Testis (tissue), 3 donors: ENCODE data around the gene NR1I2. TPM values are rescaled to one million over a fixed set of nuclear protein-coding genes. Genes with fewer than 3 reads are reported as not detected.

Experiments
- DNase-seq: peaks from one replicate; pipeline ENCODE4 v3.0.0-alpha.2; 2019
- H3K27ac ChIP-seq, 2 donors: fragments of 200-600 bp; sonication (generic); one replicate each; pipeline ENCODE4 v1.5.1; 2019
- H3K27me3 ChIP-seq: fragments of 200-600 bp; sonication (generic); one replicate; pipeline ENCODE4 v1.5.1; 2019
- H3K36me3 ChIP-seq: fragments of 200-600 bp; sonication (generic); one replicate; pipeline ENCODE4 v1.5.1; 2017; ENCODE audit warnings: low read depth; ENCODE audit errors: missing control alignments
- H3K4me1 ChIP-seq: fragments of 200-600 bp; sonication (generic); one replicate; pipeline ENCODE4 v1.5.1; 2019
- H3K4me3 ChIP-seq, 2 donors: fragments of 200-600 bp; sonication (generic); one replicate each; pipeline ENCODE4 v1.5.1; 2017 to 2019
- H3K9me3 ChIP-seq: fragments of 200-600 bp; sonication (generic); one replicate; pipeline ENCODE4 v1.5.1; 2017
- CTCF ChIP-seq, 3 experiments: fragments of 450-650 bp in 2 of 3; fragments of 200-600 bp in 1 of 3; sonication (generic) in 1 of 3; IDR thresholded peaks; one replicate each; pipeline ENCODE4 v1.5.1; 2016 to 2019; ENCODE audit warnings: antibody characterized with exemption in 3 of 3, mild to moderate bottlenecking in 2 of 3, moderate library complexity in 1 of 3
- POLR2A ChIP-seq: fragments of 450-650 bp; IDR thresholded peaks from one replicate; pipeline ENCODE4 v1.6.1; 2017; ENCODE audit warnings: antibody characterized with exemption, mild to moderate bottlenecking, moderate library complexity
- WGBS, 2 donors: methylation state at CpG; one replicate each; pipeline ENCODE4 v1.1.5; 2018; 5-methylcytosine and 5-hydroxymethylcytosine counted together
- intact Hi-C: fragments of 100-400 bp; cut with DNase I; formaldehyde crosslinking; loops from one replicate; pipeline ENCODE4 v1.15.1; 2023; ENCODE audit warnings: low total_unique reads
- polyA plus RNA-seq: library from polyadenylated mRNA; stranded (reverse); fragments of 350-450 nt; fragmentation: Illumina TruSeq; extraction: RNeasy Lipid Tissue Mini Kit (QIAGEN cat#74804); gene quantifications from one replicate; pipeline ENCODE4 v1.2.3, GENCODE V29; 2014; ENCODE audit warnings: low read depth, low replicate concordance; ENCODE audit not compliant: insufficient read depth
- total RNA-seq, 2 donors: library from RNA; depleted of rRNA; stranded (reverse); fragments of >200 nt; gene quantifications; one replicate each; pipeline ENCODE4 v1.2.3, GENCODE V29; 2016

The NR1I2 gene
- total and polyA plus RNA-seq, 3 donors from 2014 or later: 0.47 to 0.74 (median 0.57) TPM

GRCh38 chr3:119776304-119776703 lies 5.6 kb upstream of the NR1I2 start:
- Histone ChIP-seq H3K36me3 (no peaks in the 10 kb centered on the region), H3K4me1 (no peaks in the 10 kb centered on the region), H3K4me3 (no peak overlapping the region), H3K9me3 (no peaks in the 10 kb centered on the region), H3K27me3 (no peaks in the 10 kb centered on the region), H3K27ac (no peak overlapping the region)
- TF ChIP-seq POLR2A (no peak), CTCF (IDR thresholded peaks at IDR 0.05) (no peak)
- intact Hi-C loops: no loop called here
- WGBS, 2 donors: 57 to 61% methylated on average over 1 of the region's 1 CpG
- no peak for DNase-seq

- TF ChIP-seq CTCF (IDR thresholded peaks at IDR 0.05) (no peak), POLR2A (no peak)
- Histone ChIP-seq H3K4me1 (no peaks in the 10 kb centered on the region), H3K36me3 (no peaks in the 10 kb centered on the region), H3K9me3 (no peaks in the 10 kb centered on the region), H3K27ac (no peak overlapping the region), H3K27me3 (no peaks in the 10 kb centered on the region), H3K4me3 (no peak overlapping the region)
- no peak for DNase-seq
- intact Hi-C loops: no loop called here
- 96 to 97% methylated on average over 1 of the region's 1 CpG for WGBS, 2 donors
Observed at GRCh38 chr3:119778176-119778575, 3.7 kb upstream of the NR1I2 start.

GRCh38 chr3:119778811-119779210 lies 3.1 kb upstream of the NR1I2 start:
- WGBS, 2 donors: 57 to 67% methylated on average over 2 of the region's 2 CpGs
- no peaks in the 10 kb centered on the region for H3K9me3 ChIP-seq
- H3K27ac ChIP-seq: no peak overlapping the region
- intact Hi-C loops: no loop called here
- H3K4me1 ChIP-seq: no peaks in the 10 kb centered on the region
- TF ChIP-seq POLR2A: no peak
- TF ChIP-seq CTCF (IDR thresholded peaks at IDR 0.05): no peak
- no peak for DNase-seq
- H3K4me3 ChIP-seq: no peak overlapping the region
- no peaks in the 10 kb centered on the region for H3K36me3 ChIP-seq
- no peaks in the 10 kb centered on the region for H3K27me3 ChIP-seq

GRCh38 chr3:119779731-119780383 lies 2.0 kb upstream of the NR1I2 start:
- DNase-seq: no peak
- H3K27ac ChIP-seq: no peak overlapping the region
- 47 to 63% methylated on average over 2 of the region's 2 CpGs for WGBS, 2 donors
- H3K9me3 ChIP-seq: no peaks in the 10 kb centered on the region
- TF ChIP-seq POLR2A (no peak), CTCF (IDR thresholded peaks at IDR 0.05) (no peak)
- H3K4me3 ChIP-seq: no peak overlapping the region
- no peaks in the 10 kb centered on the region for H3K27me3 ChIP-seq
- intact Hi-C loops: no loop called here
- no peaks in the 10 kb centered on the region for H3K4me1 ChIP-seq
- H3K36me3 ChIP-seq: no peaks in the 10 kb centered on the region

GRCh38 chr3:119782460-119782859 lies 559 bp downstream of the NR1I2 start:
- H3K9me3 ChIP-seq: no peaks in the 10 kb centered on the region
- H3K4me3 ChIP-seq: no peak overlapping the region
- H3K27ac ChIP-seq: no peak overlapping the region
- H3K36me3 ChIP-seq: no peaks in the 10 kb centered on the region
- intact Hi-C loops: no loop called here
- DNase-seq: no peak
- TF ChIP-seq POLR2A (no peak), CTCF (IDR thresholded peaks at IDR 0.05) (no peak)
- no peaks in the 10 kb centered on the region for H3K4me1 ChIP-seq
- no peaks in the 10 kb centered on the region for H3K27me3 ChIP-seq
- 92 to 100% methylated on average over 1 of the region's 1 CpG for WGBS, 2 donors
